WTC11 (cell line): ENCODE measurements around the gene CCR1.

Experiments
- TF ChIP-seq, protein P1 (sequence below): fragments of 250-450 bp; sonication (Bioruptor Pico); IDR thresholded peaks from 2 replicates; pipeline ENCODE4 v1.9.0; 2021; ENCODE audit warnings: mild to moderate bottlenecking
- TF ChIP-seq, protein P2 (sequence below): sonication (generic); formaldehyde crosslinking; IDR thresholded peaks from 2 replicates; pipeline ENCODE4 v1.8.0; 2022; ENCODE audit warnings: mild to moderate bottlenecking, missing genetic modification reagents

DNA sequence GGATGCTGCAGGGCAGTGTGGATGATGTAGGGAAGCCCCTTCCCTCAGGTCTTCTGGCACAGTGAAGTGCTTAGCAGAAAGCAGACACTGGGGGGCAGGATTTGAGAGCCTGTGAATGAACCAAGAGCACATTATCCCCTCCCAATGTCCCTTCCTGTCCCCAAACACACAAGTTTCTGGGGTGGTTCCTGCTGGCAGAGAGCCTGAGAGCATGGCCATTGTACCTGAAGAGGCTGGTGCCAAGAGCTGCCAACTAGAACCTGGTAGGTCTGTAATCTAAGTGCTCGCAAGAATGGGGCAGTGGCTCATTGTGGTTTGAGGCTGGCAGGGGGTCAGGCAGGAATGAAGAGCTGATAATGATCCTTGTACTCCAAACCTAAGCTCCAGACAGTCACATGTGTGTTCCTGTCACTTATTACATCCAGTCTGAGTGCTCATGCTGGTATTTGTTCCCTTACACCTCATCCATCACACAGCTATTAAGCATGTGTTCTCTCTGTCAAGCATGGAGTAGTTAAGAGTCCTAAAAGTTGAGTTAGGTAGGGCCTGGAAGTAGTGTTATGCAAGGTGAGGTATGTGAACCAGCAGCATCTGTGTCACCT, 6.7 kb upstream of the CCR1 start:
- TF ChIP-seq, protein P1, sequence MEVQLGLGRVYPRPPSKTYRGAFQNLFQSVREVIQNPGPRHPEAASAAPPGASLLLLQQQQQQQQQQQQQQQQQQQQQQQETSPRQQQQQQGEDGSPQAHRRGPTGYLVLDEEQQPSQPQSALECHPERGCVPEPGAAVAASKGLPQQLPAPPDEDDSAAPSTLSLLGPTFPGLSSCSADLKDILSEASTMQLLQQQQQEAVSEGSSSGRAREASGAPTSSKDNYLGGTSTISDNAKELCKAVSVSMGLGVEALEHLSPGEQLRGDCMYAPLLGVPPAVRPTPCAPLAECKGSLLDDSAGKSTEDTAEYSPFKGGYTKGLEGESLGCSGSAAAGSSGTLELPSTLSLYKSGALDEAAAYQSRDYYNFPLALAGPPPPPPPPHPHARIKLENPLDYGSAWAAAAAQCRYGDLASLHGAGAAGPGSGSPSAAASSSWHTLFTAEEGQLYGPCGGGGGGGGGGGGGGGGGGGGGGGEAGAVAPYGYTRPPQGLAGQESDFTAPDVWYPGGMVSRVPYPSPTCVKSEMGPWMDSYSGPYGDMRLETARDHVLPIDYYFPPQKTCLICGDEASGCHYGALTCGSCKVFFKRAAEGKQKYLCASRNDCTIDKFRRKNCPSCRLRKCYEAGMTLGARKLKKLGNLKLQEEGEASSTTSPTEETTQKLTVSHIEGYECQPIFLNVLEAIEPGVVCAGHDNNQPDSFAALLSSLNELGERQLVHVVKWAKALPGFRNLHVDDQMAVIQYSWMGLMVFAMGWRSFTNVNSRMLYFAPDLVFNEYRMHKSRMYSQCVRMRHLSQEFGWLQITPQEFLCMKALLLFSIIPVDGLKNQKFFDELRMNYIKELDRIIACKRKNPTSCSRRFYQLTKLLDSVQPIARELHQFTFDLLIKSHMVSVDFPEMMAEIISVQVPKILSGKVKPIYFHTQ (CRISPR knock-in tag): no peak
- TF ChIP-seq, protein P2, sequence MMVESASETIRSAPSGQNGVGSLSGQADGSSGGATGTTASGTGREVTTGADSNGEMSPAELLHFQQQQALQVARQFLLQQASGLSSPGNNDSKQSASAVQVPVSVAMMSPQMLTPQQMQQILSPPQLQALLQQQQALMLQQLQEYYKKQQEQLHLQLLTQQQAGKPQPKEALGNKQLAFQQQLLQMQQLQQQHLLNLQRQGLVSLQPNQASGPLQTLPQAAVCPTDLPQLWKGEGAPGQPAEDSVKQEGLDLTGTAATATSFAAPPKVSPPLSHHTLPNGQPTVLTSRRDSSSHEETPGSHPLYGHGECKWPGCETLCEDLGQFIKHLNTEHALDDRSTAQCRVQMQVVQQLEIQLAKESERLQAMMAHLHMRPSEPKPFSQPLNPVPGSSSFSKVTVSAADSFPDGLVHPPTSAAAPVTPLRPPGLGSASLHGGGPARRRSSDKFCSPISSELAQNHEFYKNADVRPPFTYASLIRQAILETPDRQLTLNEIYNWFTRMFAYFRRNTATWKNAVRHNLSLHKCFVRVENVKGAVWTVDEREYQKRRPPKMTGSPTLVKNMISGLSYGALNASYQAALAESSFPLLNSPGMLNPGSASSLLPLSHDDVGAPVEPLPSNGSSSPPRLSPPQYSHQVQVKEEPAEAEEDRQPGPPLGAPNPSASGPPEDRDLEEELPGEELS (CRISPR knock-in tag): no peak
